B cell (primary cell): ENCODE data around the gene MRPL36. TPM values are rescaled to one million over a fixed set of nuclear protein-coding genes. Genes with fewer than 3 reads are reported as not detected.

Source experiments
- ATAC-seq: fragments of 200-7000 bp; cut with Tn5 transposase; one replicate; pipeline ENCODE4 v1.10.0; 2021; ENCODE audit warnings: low read depth, mild to moderate bottlenecking, moderate number of reproducible peaks, moderate library complexity
- CTCF ChIA-PET: fragments of 350-600 bp; sonication (Branson Sonifier 250); formaldehyde crosslinking; loops from one replicate; lab custom pipeline; 2021; ENCODE audit warnings: antibody characterized with exemption, inconsistent platforms; lab: Charles Lee
- POLR2A ChIA-PET: fragments of 350-600 bp; sonication (Branson Sonifier 250); formaldehyde crosslinking; loops from one replicate; lab custom pipeline; 2021; ENCODE audit warnings: antibody characterized with exemption; lab: Charles Lee
- DNase-seq: peaks from one replicate; pipeline ENCODE4 v3.0.0; 2013
- H2AFZ ChIP-seq: 2 replicates; pipeline ENCODE4 v1.6.1; 2012; ENCODE audit warnings: mild to moderate bottlenecking, low read depth, low read length; ENCODE audit not compliant: insufficient read depth, poor library complexity, severe bottlenecking
- H3K27ac ChIP-seq, 2 donors: 1 replicate in 1 of 2; 2 replicates in 1 of 2; pipeline ENCODE4 v1.5.1; 2012 to 2013; ENCODE audit warnings: low read length in 2 of 2, mild to moderate bottlenecking in 2 of 2, moderate library complexity in 1 of 2
- H3K27me3 ChIP-seq, 4 experiments: fragments of 200-600 bp in 1 of 4; sonication (generic) in 1 of 4; replicated peaks in 1 of 4; 1 replicate in 2 of 4; 2 replicates in 2 of 4; pipeline versions ENCODE4 v1.6.1 to v1.7.0; 2013 to 2016; ENCODE audit warnings: low read length in 3 of 4, mild to moderate bottlenecking in 2 of 4, mixed read lengths in 1 of 4, moderate library complexity in 1 of 4; ENCODE audit not compliant: insufficient read depth in 4 of 4, control insufficient read depth in 3 of 4; ENCODE audit errors: control extremely low read depth in 1 of 4
- H3K36me3 ChIP-seq, 2 experiments: replicated peaks in 1 of 2; 1 replicate in 1 of 2; 2 replicates in 1 of 2; pipeline versions ENCODE4 v1.6.1 to v1.7.1; 2013; ENCODE audit warnings: low read length in 1 of 2; ENCODE audit not compliant: insufficient read depth in 2 of 2, control insufficient read depth in 1 of 2; ENCODE audit errors: control extremely low read depth in 1 of 2, extremely low read depth in 1 of 2
- H3K4me1 ChIP-seq, 2 donors: fragments of 200-600 bp in 1 of 2; sonication (generic) in 1 of 2; 1 replicate in 1 of 2; 2 replicates in 1 of 2; pipeline versions ENCODE4 v1.5.1 to v1.6.1; 2013 to 2017; ENCODE audit warnings: low read length in 2 of 2; ENCODE audit not compliant: control insufficient read depth in 2 of 2, insufficient read depth in 2 of 2
- H3K4me2 ChIP-seq: replicated peaks from 2 replicates; pipeline ENCODE3; 2012; ENCODE audit warnings: mild to moderate bottlenecking, low read depth, low read length; ENCODE audit not compliant: poor library complexity, severe bottlenecking
- H3K4me3 ChIP-seq, 5 experiments: fragments of 200-600 bp in 1 of 5; sonication (generic) in 1 of 5; 1 replicate in 3 of 5; 2 replicates in 2 of 5; pipeline versions ENCODE4 v1.5.1 to v1.7.0; 2011 to 2016; ENCODE audit warnings: low read length in 4 of 5, mild to moderate bottlenecking in 4 of 5, low read depth in 2 of 5, control low read depth in 1 of 5, moderate library complexity in 1 of 5; ENCODE audit not compliant: insufficient read depth in 1 of 5; ENCODE audit errors: control extremely low read depth in 1 of 5, extremely low read depth in 1 of 5
- H3K79me2 ChIP-seq: fragments of 200-600 bp; sonication (generic); one replicate; pipeline ENCODE4 v1.6.0; 2016; ENCODE audit warnings: low read length; ENCODE audit not compliant: control insufficient read depth, insufficient read depth
- H3K9ac ChIP-seq: fragments of 200-600 bp; sonication (generic); 2 replicates; pipeline ENCODE4 v1.6.1; 2017; ENCODE audit warnings: mild to moderate bottlenecking, low read length, moderate library complexity
- H3K9me3 ChIP-seq, 3 donors: one replicate each; pipeline versions ENCODE4 v1.6.1 to v1.7.1; 2013; ENCODE audit warnings: low read length in 2 of 3; ENCODE audit not compliant: control insufficient read depth in 2 of 3, insufficient read depth in 1 of 3; ENCODE audit errors: control extremely low read depth in 1 of 3
- H4K20me1 ChIP-seq: 2 replicates; pipeline ENCODE4 v1.6.0; 2012; ENCODE audit warnings: mild to moderate bottlenecking, low read length; ENCODE audit not compliant: insufficient read depth, control insufficient read depth, poor library complexity, severe bottlenecking
- H3K27ac Mint-ChIP-seq: one replicate; pipeline ENCODE4 v1.8.0; 2021; ENCODE audit warnings: mixed read lengths
- H3K27me3 Mint-ChIP-seq: one replicate; pipeline ENCODE4 v1.8.0; 2021; ENCODE audit warnings: mixed read lengths
- H3K4me1 Mint-ChIP-seq: one replicate; pipeline ENCODE4 v1.8.0; 2021; ENCODE audit warnings: mixed read lengths
- H3K4me3 Mint-ChIP-seq: one replicate; pipeline ENCODE4 v1.8.0; 2021; ENCODE audit warnings: mixed read lengths
- H3K9me3 Mint-ChIP-seq: one replicate; pipeline ENCODE4 v1.8.0; 2022; ENCODE audit warnings: mixed read lengths; ENCODE audit not compliant: insufficient read depth
- CTCF ChIP-seq: fragments of 200-600 bp; IDR thresholded peaks from one replicate; pipeline ENCODE4 v1.8.0; 2022; ENCODE audit warnings: antibody characterized with exemption, mild to moderate bottlenecking
- EZH2 ChIP-seq: IDR thresholded peaks from 2 replicates; pipeline ENCODE4 v1.6.1; 2012; ENCODE audit warnings: borderline replicate concordance, low read depth, mild to moderate bottlenecking, moderate library complexity, low read length; ENCODE audit not compliant: insufficient read depth, poor library complexity, severe bottlenecking
- WGBS: methylation state at CpG from one replicate; pipeline ENCODE4 v1.1.5; 2013; ENCODE audit warnings: missing lambda C conversion rate; ENCODE audit not compliant: insufficient coverage; 5-methylcytosine and 5-hydroxymethylcytosine counted together
- intact Hi-C: fragments of 100-400 bp; cut with micrococcal nuclease; formaldehyde crosslinking; loops from one replicate; pipeline ENCODE4 v1.10.0; 2022
- polyA plus RNA-seq: library from polyadenylated mRNA; depleted of rRNA; stranded (reverse); fragments of >200 nt; gene quantifications from 2 replicates; pipeline ENCODE4 v1.2.3, GENCODE V29; 2012
- total RNA-seq, 2 donors: library from RNA; stranded (reverse); fragments of 120-200 nt in 1 of 2; gene quantifications; 1 replicate in 1 of 2; 2 replicates in 1 of 2; pipeline versions ENCODE4 v1.2.3 to v1.2.4, GENCODE V29; 2013 to 2022

MRPL36 gene
- total and polyA plus RNA-seq, 2 donors (not counting 1 experiment from before 2014, with no cell fraction given) = 12.5 to 25.0 TPM

- ATAC-seq = no peak
- TF ChIP-seq EZH2 = no peak
- TF ChIP-seq CTCF = no peak
- ChIA-PET CTCF (no interaction called here), POLR2A (no interaction called here)
- H4K20me1 ChIP-seq = no peaks in the 10 kb centered on the region
- no peak for DNase-seq
- no peaks in the 10 kb centered on the region for H3K4me1 Mint-ChIP-seq
- H3K4me2 ChIP-seq = no peak overlapping the region
- peaks cover 14% of the 10 kb centered on the region for H3K27me3 Mint-ChIP-seq
- H3K4me3 ChIP-seq = no peak overlapping the region
- H3K4me1 ChIP-seq = no peaks in the 10 kb centered on the region
- H3K79me2 ChIP-seq = no peaks in the 10 kb centered on the region
- WGBS = 46% methylated on average over 5 of the region's 5 CpGs
- no peaks in the 10 kb centered on the region for H3K9me3 ChIP-seq
- H3K27me3 ChIP-seq = peaks cover 0 to 13% (median 2%) of the 10 kb centered on the region in 4 experiments
- no peak overlapping the region for H3K9ac ChIP-seq
- H3K27ac ChIP-seq = no peak overlapping the region
- no peak overlapping the region for H2AFZ ChIP-seq
- no peaks in the 10 kb centered on the region for H3K9me3 Mint-ChIP-seq
- no peaks in the 10 kb centered on the region for H3K36me3 ChIP-seq
- intact Hi-C loops = no loop called here
- H3K27ac Mint-ChIP-seq = no peak overlapping the region
- H3K4me3 Mint-ChIP-seq = no peak overlapping the region
Measured at GRCh38 chr5:1772634-1773033, 27.0 kb downstream of the MRPL36 start.

- Mint-ChIP-seq H3K4me3 (no peak overlapping the region), H3K9me3 (no peaks in the 10 kb centered on the region), H3K27me3 (peaks cover 8% of the 10 kb centered on the region), H3K4me1 (no peaks in the 10 kb centered on the region), H3K27ac (no peak overlapping the region)
- Histone ChIP-seq H3K4me2 (no peak overlapping the region), H3K27ac (no peak overlapping the region), H3K9ac (no peak overlapping the region), H3K4me3 (no peak overlapping the region), H3K79me2 (no peaks in the 10 kb centered on the region), H3K36me3 (no peaks in the 10 kb centered on the region), H4K20me1 (no peaks in the 10 kb centered on the region), H2AFZ (no peak overlapping the region), H3K4me1 (no peaks in the 10 kb centered on the region), H3K9me3 (no peaks in the 10 kb centered on the region), H3K27me3 (peaks cover 0 to 14% (median 4%) of the 10 kb centered on the region in 4 experiments)
- intact Hi-C loops = no loop called here
- DNase-seq (no peak), ATAC-seq (no peak)
- POLR2A ChIA-PET = no interaction called here
- TF ChIP-seq CTCF = no peak
- no peak for TF ChIP-seq EZH2
- 85% methylated on average over 20 of the region's 20 CpGs for WGBS
- CTCF ChIA-PET = interaction anchor here (0.9 kb wide), 1 partner anchor 43 kb away, joined by 3 read pairs; no protein-coding TSS in a partner anchor
Measured at GRCh38 chr5:1771149-1772065, 28.2 kb downstream of the MRPL36 start.
